GM23248 (cell line): ENCODE data around the gene LTBR.

Source experiments
- EZH2 ChIP-seq: fragments of 200-600 bp; sonication (generic); IDR thresholded peaks from 2 replicates; pipeline ENCODE4 v1.6.1; 2018; ENCODE audit warnings: antibody characterized with exemption, mild to moderate bottlenecking; ENCODE audit not compliant: insufficient read depth, poor library complexity, severe bottlenecking
- EZH2phosphoT487 ChIP-seq: fragments of 200-600 bp; sonication (generic); IDR thresholded peaks from 2 replicates; pipeline ENCODE4 v1.6.1; 2018; ENCODE audit warnings: antibody characterized with exemption, moderate library complexity, mild to moderate bottlenecking, low read depth; ENCODE audit not compliant: insufficient read depth

DNA sequence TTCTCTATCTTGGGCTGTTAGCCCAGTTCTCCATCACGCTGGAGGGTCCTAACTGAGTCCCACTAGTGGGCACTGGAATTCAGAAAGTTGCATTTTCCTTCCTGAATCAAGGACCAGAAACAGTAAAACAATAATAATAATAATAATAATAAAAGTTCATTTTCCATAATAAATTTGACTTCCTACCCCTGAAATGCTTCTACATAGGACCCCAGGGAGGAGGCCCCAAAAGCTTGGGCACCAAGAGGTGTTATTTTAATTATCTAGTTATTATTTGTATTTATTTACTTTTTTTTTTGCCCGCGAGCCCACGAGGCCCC lies 21.0 kb upstream of the LTBR start:
- no peak for TF ChIP-seq EZH2
- no peak for TF ChIP-seq EZH2phosphoT487
